Measurements from ENCODE around the gene ZNF441.

GRCh38 chr19:11807099-11807380 is 40.2 kb downstream of the ZNF441 start:
- no peak for TF ChIP-seq CTCF (IDR thresholded peaks at IDR 0.05; ENCODE audit: borderline replicate concordance, extremely low read depth, low read length, poor library complexity, severe bottlenecking)
- TF ChIP-seq EZH2 (IDR thresholded peaks at IDR 0.05; ENCODE audit: borderline replicate concordance, low read depth, low read length, severe bottlenecking): no peak

Measured in DND-41 (cell line).